Measurements from ENCODE around the gene CTNNA1. TPM values are rescaled to one million over a fixed set of nuclear protein-coding genes. Genes with fewer than 3 reads are reported as not detected.

CTNNA1 gene
- total and polyA plus RNA-seq, 9 of the 15 experiments (the other 6 are each of a cell fraction or from before 2014, with no cell fraction given), result 29.6 to 117 (median 89.1) TPM

DNA sequence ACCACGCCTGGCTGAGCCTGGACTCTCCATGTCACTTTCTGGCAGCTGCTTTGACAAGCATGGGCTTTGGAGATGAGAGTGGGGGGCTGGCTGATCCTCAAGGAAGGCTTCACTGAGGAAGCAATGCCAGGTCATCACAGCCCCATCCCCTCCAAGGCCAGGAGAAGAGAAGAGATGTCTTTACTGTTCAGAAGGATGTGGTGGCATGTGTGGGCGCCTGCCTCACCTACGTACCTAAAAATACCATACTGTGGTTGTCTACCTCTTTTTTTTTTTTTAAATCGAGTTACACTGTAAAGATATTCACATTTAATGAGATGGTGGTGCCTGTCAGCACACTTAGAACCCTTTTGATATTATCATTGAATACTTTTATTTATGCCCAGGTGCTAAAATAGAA is 26.4 kb upstream of the CTNNA1 start:
- ATAC-seq (no peak), DNase-seq (ENCODE audit: extremely low read depth in 1 of 4, low spot score in 3 of 4) (no peak)
- H3K9ac ChIP-seq (ENCODE audit: insufficient read depth in 1 of 2, low read depth in 2 of 2, low read length in 2 of 2), result no peak overlapping the region
- TF ChIP-seq THRB (CRISPR knock-in tag; conservative IDR thresholded peaks at IDR 0.05) (no peak), DDX20 (tag; IDR thresholded peaks at IDR 0.05; ENCODE audit: low read depth) (no peak), ZNF79 (CRISPR knock-in tag; IDR thresholded peaks at IDR 0.05; ENCODE audit: low read depth) (no peak), PHB2 (IDR thresholded peaks at IDR 0.05; ENCODE audit: low read depth) (no peak), HIVEP1 (CRISPR knock-in tag; IDR thresholded peaks at IDR 0.05) (no peak), GTF2A2 (tag; IDR thresholded peaks at IDR 0.05) (no peak), SRSF7 (optimal IDR thresholded peaks at IDR 0.05; ENCODE audit: low read depth, low read length) (no peak), GATA2 (CRISPR knock-in tag; IDR thresholded peaks at IDR 0.05) (no peak), TAL1 (IDR thresholded peaks at IDR 0.05) (no peak), CEBPB (tag; IDR thresholded peaks at IDR 0.05) (no peak), ESRRB (CRISPR knock-in tag; IDR thresholded peaks at IDR 0.05; ENCODE audit: borderline replicate concordance) (no peak)
- TF ChIP-seq, protein P1, sequence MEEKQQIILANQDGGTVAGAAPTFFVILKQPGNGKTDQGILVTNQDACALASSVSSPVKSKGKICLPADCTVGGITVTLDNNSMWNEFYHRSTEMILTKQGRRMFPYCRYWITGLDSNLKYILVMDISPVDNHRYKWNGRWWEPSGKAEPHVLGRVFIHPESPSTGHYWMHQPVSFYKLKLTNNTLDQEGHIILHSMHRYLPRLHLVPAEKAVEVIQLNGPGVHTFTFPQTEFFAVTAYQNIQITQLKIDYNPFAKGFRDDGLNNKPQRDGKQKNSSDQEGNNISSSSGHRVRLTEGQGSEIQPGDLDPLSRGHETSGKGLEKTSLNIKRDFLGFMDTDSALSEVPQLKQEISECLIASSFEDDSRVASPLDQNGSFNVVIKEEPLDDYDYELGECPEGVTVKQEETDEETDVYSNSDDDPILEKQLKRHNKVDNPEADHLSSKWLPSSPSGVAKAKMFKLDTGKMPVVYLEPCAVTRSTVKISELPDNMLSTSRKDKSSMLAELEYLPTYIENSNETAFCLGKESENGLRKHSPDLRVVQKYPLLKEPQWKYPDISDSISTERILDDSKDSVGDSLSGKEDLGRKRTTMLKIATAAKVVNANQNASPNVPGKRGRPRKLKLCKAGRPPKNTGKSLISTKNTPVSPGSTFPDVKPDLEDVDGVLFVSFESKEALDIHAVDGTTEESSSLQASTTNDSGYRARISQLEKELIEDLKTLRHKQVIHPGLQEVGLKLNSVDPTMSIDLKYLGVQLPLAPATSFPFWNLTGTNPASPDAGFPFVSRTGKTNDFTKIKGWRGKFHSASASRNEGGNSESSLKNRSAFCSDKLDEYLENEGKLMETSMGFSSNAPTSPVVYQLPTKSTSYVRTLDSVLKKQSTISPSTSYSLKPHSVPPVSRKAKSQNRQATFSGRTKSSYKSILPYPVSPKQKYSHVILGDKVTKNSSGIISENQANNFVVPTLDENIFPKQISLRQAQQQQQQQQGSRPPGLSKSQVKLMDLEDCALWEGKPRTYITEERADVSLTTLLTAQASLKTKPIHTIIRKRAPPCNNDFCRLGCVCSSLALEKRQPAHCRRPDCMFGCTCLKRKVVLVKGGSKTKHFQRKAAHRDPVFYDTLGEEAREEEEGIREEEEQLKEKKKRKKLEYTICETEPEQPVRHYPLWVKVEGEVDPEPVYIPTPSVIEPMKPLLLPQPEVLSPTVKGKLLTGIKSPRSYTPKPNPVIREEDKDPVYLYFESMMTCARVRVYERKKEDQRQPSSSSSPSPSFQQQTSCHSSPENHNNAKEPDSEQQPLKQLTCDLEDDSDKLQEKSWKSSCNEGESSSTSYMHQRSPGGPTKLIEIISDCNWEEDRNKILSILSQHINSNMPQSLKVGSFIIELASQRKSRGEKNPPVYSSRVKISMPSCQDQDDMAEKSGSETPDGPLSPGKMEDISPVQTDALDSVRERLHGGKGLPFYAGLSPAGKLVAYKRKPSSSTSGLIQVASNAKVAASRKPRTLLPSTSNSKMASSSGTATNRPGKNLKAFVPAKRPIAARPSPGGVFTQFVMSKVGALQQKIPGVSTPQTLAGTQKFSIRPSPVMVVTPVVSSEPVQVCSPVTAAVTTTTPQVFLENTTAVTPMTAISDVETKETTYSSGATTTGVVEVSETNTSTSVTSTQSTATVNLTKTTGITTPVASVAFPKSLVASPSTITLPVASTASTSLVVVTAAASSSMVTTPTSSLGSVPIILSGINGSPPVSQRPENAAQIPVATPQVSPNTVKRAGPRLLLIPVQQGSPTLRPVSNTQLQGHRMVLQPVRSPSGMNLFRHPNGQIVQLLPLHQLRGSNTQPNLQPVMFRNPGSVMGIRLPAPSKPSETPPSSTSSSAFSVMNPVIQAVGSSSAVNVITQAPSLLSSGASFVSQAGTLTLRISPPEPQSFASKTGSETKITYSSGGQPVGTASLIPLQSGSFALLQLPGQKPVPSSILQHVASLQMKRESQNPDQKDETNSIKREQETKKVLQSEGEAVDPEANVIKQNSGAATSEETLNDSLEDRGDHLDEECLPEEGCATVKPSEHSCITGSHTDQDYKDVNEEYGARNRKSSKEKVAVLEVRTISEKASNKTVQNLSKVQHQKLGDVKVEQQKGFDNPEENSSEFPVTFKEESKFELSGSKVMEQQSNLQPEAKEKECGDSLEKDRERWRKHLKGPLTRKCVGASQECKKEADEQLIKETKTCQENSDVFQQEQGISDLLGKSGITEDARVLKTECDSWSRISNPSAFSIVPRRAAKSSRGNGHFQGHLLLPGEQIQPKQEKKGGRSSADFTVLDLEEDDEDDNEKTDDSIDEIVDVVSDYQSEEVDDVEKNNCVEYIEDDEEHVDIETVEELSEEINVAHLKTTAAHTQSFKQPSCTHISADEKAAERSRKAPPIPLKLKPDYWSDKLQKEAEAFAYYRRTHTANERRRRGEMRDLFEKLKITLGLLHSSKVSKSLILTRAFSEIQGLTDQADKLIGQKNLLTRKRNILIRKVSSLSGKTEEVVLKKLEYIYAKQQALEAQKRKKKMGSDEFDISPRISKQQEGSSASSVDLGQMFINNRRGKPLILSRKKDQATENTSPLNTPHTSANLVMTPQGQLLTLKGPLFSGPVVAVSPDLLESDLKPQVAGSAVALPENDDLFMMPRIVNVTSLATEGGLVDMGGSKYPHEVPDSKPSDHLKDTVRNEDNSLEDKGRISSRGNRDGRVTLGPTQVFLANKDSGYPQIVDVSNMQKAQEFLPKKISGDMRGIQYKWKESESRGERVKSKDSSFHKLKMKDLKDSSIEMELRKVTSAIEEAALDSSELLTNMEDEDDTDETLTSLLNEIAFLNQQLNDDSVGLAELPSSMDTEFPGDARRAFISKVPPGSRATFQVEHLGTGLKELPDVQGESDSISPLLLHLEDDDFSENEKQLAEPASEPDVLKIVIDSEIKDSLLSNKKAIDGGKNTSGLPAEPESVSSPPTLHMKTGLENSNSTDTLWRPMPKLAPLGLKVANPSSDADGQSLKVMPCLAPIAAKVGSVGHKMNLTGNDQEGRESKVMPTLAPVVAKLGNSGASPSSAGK (IDR thresholded peaks at IDR 0.05), result no peak

More for the DNA sequence above, 26.4 kb upstream of the CTNNA1 start:
- Histone ChIP-seq H3K9me3 (replicated peaks; ENCODE audit: control insufficient read depth, insufficient read depth, low read depth, low read length) (no peaks in the 10 kb centered on the region), H3K4me3 (no peak overlapping the region), H4K20me1 (replicated peaks; ENCODE audit: control insufficient read depth, insufficient read depth, low read length) (no peaks in the 10 kb centered on the region; the same call in 1 of the 2 replicates), H3K27me3 (ENCODE audit: control insufficient read depth in 2 of 2, insufficient read depth in 2 of 2, low read length in 2 of 2) (peaks cover 0 to 10% of the 10 kb centered on the region in 2 experiments; a peak in 2 of 5 replicates), H3K36me3 (ENCODE audit: control insufficient read depth, insufficient read depth, low read length) (no peaks in the 10 kb centered on the region), H3K79me2 (ENCODE audit: control insufficient read depth, insufficient read depth, low read length) (no peaks in the 10 kb centered on the region), H3K9me1 (ENCODE audit: control insufficient read depth, insufficient read depth, low read length) (no peaks in the 10 kb centered on the region), H3K27ac (ENCODE audit: extremely low read depth, low read depth, low read length) (no peak overlapping the region), H3K4me2 (ENCODE audit: insufficient read depth, low read length) (no peak overlapping the region), H3K4me1 (replicated peaks in 1 of 2; ENCODE audit: control insufficient read depth in 2 of 2, insufficient read depth in 2 of 2, low read length in 2 of 2) (peaks cover 0 to 5% of the 10 kb centered on the region in 2 experiments; a peak in 1 of 5 replicates), H2AFZ (ENCODE audit: low read depth, low read length) (no peak overlapping the region)
- POLR2A ChIA-PET, result no interaction called here
- no TSS peak for BruUV-seq (replicated peaks)
- 41% methylated on average over 4 of the region's 4 CpGs for WGBS (ENCODE audit: insufficient coverage, low coverage, missing lambda C conversion rate)
- intact Hi-C loops (cut with micrococcal nuclease) (no loop called here), in situ Hi-C loops (cut with MboI) (no loop called here)
- no peak for FAIRE-seq
- CTCF ChIA-PET (ENCODE audit: low intra/inter-chr PET ratio), result no interaction called here

All from K562 (cell line).